ENCODE results near the gene LRMDA.

The LRMDA gene

DNA sequence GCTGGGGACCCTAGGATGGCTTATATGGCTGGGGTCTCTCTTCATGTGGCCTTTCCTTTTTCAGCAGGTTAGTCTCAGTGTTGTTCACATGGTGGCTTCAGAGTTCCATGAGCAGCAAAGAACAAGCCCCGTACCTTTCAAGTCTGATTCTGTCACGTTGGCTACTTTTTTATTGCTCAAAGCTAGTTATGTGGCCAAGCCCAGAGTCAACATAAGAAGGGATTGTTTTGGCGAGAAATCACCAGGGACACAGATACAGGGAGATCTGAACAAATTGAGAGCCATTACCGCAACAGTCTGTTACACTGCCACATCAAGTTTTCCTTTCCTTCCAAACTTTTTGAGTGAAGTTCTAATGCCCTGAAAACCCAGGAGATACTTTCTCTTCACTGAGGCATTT lies 770.5 kb downstream of the LRMDA start:
- no peak for DNase-seq (ENCODE audit: low read depth in 2 of 2)

GRCh38 chr10:76202777-76203176 lies 771.4 kb downstream of the LRMDA start:
- no peak for DNase-seq (ENCODE audit: low read depth in 2 of 2)

GRCh38 chr10:76205361-76205760 lies 773.9 kb downstream of the LRMDA start:
- DNase-seq (ENCODE audit: low read depth in 2 of 2), result no peak

DNA sequence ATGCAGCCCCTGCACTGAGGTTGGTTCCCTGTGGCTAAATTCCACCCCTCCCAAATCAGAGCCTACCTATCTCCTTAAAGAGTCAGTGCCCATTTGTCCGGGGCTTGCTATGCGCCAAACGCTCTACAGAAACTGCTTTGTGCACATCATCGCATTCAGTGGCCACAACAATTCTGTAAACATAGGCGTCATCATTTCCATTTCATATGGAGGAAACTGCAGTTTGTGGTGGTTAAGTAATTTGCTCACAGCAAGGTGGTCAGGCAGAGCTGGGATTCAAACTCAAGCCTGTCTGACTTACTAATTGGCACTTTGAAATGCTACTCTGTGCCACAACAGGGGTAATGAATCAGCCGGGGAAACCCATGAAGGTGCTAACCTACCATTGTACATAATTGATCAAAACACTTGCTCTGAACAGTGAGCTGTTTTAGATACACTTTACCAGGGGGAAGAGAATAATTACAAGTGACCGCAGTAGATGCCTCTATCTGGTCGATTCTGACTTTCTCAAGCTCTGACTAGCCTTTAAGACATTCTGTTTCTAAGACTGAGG lies 775.5 kb downstream of the LRMDA start:
- no peak for DNase-seq (ENCODE audit: low read depth in 2 of 2)

DNA sequence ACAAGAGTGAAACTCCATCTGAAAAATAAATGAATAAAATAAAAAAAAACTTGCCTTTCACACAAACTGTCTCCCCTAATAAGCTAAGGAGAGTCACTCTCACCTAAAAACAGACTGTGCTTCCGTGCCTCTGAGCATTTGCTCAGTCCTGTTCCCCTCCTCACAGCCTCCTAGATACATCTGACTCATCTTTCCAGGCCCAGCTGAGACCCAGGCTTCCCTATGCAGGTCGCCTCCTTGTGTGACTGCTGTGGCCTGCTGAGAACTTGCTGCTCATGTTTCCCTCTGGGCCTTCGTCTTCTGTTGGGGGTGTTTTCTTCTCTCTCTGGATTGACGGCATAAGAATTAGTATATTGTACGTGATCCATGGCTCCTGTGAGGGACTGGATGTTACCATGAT lies 777.7 kb downstream of the LRMDA start:
- no peak for DNase-seq (ENCODE audit: low read depth in 2 of 2)

DNA sequence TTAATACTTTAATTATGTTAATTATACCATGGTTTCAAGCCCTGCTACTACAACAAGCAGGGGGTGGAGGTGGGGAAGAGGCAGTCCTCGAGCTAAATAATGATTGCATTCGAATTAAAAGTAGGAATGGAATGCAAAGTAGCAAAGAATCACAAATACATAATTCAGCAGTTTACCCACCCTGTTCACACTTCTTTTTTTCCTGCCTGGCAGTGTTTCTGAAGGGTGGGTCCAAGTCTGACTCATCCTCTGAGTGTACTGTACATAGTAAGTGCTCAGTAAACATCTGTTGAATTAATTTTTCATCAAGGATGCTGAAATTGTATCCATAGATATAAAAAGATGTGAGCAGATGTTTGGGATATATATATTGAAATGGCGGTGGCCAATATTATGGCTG lies 778.8 kb downstream of the LRMDA start:
- DNase-seq (ENCODE audit: low read depth in 2 of 2), result no peak

DNA sequence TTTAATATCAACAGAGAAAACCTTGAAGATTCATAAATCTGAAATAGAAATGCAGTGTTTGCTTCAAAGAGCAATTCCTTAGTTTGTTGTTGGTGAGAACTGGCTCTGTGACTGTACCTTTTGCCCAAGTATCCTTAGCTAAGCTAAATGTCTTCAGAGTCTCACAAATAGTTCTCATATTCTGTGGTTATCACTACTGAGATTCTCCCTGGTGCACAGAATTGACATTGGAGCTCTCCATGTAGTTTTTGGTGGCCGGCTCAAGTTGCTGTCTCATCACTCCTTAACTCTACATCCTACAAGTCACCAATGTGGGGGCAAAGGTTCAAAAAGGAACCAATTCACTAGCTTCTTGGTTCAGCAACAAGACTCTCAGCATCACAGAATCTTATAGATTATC lies 780.3 kb downstream of the LRMDA start:
- DNase-seq (ENCODE audit: low read depth in 2 of 2), result no peak

DNA sequence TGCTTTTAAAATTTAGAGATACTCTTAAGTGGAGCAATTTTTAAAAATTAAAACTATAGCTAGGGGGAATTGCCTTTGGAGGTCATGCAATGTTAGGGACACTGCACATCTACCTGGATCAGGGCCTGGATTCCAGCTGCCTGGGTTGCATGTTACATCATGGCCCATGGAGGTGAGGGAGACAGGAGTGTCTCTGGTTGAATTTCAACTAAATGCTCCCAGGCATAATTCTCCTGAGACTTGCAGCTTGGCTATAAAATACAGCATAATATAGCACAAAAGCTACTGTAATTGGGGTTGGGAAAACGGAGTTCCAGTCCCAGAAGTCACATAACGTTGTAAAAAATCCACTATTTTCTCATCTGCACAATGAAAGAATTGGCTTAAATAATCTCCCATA lies 782.5 kb downstream of the LRMDA start:
- DNase-seq (ENCODE audit: low read depth in 2 of 2), result no peak

DNA sequence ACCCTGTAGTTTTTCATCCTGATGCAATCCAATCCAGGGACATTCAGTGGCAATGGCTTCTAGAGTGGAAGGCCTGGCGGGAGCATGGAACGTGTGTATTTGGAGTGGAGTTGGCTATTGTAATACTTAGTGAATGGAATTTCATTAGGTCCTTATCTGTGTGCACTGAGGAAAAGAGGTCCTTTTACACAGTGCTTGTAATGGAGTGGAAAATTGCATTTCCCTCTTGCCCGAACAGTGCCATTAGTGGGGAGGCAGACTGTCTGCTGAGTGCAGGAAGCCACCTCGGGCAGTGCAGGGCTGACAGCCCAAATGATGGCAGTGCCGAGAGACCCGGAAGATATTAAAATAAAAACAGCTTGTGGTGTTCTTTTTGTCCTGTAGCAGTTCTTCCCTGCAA lies 786.6 kb downstream of the LRMDA start:
- no peak for DNase-seq (ENCODE audit: low read depth in 2 of 2)

DNA sequence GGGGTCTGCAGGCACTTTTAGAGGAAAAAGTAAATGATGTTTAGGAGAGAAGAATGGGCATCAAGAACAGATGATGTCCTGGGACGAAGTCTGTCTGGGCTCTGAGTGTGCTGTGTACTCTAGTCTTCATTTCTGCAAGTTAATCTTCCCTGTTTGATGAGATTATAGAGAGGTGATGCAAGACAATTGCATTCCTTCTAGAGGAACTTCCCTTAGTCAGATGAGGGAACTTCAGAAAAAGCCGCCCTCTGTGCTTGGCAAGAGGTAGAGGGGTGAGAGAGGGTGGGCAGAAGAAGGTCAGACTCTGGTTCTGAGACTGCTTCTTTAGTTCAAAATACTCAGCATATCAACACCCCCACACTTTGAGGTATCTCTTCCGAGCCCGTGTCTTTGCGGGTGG lies 797.9 kb downstream of the LRMDA start:
- no peak for DNase-seq (ENCODE audit: low read depth in 2 of 2)

DNA sequence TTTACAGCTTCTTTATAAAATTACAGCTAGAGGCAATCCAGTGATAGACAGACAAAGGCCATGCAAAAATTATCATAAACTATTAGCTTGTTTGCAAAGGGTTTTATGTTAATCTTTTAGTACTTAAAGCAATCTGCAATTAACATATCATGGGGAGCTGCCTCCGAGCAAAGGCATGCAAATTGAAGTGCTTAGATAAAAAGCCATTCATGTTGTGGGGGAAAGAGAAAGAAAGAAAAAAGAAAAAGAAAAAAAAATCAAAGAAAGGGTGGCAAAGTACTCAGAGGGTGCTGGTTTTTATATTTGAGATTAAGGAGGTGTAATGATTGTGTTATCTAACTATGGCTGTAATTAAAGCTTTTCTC lies 799.5 kb downstream of the LRMDA start:
- no peak for DNase-seq (ENCODE audit: low read depth in 2 of 2)

DNA sequence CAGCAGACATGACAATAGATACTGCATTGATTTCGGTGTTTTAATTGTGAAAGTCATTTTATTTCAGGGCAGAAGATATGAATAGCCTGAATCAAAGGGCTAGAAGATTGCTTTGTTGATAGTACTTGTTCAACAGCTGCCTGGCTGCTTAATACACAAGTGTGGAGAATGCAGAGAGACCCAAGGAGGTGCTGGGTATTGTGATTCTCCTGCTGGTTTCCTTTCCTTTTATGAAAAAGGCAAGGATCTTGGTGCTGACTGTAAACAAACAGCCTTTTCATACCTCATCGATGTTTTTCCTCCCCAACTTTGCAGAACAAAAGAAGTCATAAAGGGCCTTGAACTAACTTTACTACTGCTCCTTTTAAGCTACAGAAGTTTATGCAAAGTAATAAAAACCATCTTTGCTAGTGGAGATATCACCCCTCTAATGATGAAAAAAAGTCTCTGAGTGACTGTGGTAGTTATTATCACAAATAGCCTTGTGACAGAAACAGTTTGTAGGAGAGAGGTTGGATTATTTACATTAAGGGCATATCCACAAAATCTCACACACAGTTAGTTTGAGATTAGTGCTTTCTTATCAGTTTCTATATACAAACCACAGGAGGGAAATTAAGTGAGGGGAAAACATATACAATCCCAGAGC lies 800.0 kb downstream of the LRMDA start:
- no peak for DNase-seq (ENCODE audit: low read depth in 2 of 2)

GRCh38 chr10:76234499-76235226 lies 803.2 kb downstream of the LRMDA start:
- DNase-seq (ENCODE audit: low read depth in 2 of 2), result no peak

DNA sequence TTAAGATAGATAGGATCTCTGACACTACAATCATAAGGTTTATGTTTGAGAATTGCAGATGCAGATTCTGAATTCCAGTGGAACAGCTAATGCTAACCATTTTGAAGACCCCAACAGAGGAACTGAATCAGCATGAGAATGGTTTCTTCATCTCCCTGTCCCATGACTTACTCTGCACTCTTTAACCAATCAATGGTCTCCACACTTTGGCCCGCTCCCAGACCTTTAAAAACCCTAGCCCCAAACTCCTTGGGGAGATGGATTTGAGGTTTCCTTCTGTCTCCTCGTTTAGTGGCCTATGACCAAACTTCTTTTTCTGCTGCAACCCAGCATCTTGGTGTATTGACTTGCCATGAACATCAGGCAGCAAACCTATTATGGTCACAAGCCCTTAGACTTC lies 804.9 kb downstream of the LRMDA start:
- no peak for DNase-seq (ENCODE audit: low read depth in 2 of 2)

GRCh38 chr10:76242956-76243355 lies 811.5 kb downstream of the LRMDA start:
- DNase-seq (ENCODE audit: low read depth in 2 of 2), result no peak

- no peak for DNase-seq (ENCODE audit: low read depth in 2 of 2)
These were observed 812.8 kb downstream of the LRMDA start for GRCh38 chr10:76244061-76244686.

- no peak for DNase-seq (ENCODE audit: low read depth in 2 of 2)
These were observed 814.6 kb downstream of the LRMDA start for GRCh38 chr10:76245951-76246495.

- no peak for DNase-seq (ENCODE audit: low read depth in 2 of 2)
These were observed 817.3 kb downstream of the LRMDA start for GRCh38 chr10:76248649-76249200.

GRCh38 chr10:76251841-76252671 lies 820.6 kb downstream of the LRMDA start:
- DNase-seq (ENCODE audit: low read depth in 2 of 2), result no peak

DNA sequence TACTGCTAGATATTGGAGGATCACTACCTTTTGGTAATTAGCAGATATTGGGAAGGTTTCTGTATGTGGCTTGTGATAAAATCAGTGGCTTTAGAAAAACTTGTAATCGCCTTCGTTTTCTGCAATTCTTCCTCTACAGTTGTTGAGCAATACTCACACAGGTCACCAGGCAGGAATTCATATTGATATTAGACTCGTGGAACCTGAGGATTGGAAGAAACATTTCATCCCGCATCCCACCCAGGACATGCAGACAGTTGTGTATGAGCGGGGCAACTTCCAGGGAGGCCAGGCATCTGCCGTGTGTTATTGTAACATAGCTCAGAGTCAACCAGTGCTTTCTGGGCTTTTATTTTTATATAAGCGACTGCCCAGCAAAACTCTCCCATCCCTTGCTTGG lies 821.3 kb downstream of the LRMDA start:
- no peak for DNase-seq (ENCODE audit: low read depth in 2 of 2)

- no peak for DNase-seq (ENCODE audit: low read depth in 2 of 2)
These were observed 823.8 kb downstream of the LRMDA start for GRCh38 chr10:76255241-76255640.

- no peak for DNase-seq (ENCODE audit: low read depth in 2 of 2)
These were observed 826.4 kb downstream of the LRMDA start for GRCh38 chr10:76257816-76258215.

All from stimulated activated CD4-positive, alpha-beta T cell treated with anti-CD3 and anti-CD28 coated beads, Interleukin-4, amount 100 ng/mL, for 48 hours (primary cell).